Spleen (tissue), 7 donors: Measurements from ENCODE around the gene HYAL1.

ENCODE experiments used
- POLR2AphosphoS5 ChIP-seq, 3 donors: sonication (generic); formaldehyde crosslinking; IDR thresholded peaks; one replicate each; pipeline ENCODE4 v1.5.1; 2017; ENCODE audit warnings: antibody characterized with exemption in 3 of 3
- TF ChIP-seq, protein P1 (sequence below), 11 experiments: fragments of 200-600 bp in 7 of 11; fragments of 450-650 bp in 4 of 11; sonication (generic) in 4 of 11; IDR thresholded peaks in 8 of 11; conservative IDR thresholded peaks in 3 of 11; 1 replicate in 7 of 11; 2 replicates in 4 of 11; pipeline versions ENCODE4 v1.4.0 to v1.8.0; 2016 to 2021; ENCODE audit warnings: antibody characterized with exemption in 11 of 11, inconsistent platforms in 4 of 11, mild to moderate bottlenecking in 1 of 11
- donor health status: DM: no; HTN: no; CAD: no; lungs with moderate emphysema.
- donor health status: DM: no; HTN: no; CAD: no.
- donor health status: DM: no; HTN: no; CAD: no.

DNA sequence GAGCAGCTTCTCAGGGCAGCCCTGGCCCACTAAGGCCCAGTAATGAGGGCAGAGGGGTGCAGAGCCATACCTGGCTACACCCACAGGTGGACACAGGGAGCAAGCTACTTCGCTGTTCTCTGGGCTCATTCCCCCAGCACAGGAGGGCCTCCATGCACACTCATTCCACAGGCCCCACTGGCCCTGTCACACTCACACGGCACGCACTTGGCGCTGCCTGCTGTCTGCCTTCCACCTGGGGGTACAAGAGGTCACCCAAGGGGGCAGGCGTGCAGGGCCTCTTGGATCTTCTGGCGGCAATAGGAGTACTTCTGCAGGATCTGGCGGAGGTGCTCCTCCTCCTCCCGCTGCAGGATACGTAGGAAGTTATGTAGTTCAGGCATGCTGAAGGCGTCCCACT is 27.0 kb upstream of the HYAL1 start:
- TF ChIP-seq, protein P1, sequence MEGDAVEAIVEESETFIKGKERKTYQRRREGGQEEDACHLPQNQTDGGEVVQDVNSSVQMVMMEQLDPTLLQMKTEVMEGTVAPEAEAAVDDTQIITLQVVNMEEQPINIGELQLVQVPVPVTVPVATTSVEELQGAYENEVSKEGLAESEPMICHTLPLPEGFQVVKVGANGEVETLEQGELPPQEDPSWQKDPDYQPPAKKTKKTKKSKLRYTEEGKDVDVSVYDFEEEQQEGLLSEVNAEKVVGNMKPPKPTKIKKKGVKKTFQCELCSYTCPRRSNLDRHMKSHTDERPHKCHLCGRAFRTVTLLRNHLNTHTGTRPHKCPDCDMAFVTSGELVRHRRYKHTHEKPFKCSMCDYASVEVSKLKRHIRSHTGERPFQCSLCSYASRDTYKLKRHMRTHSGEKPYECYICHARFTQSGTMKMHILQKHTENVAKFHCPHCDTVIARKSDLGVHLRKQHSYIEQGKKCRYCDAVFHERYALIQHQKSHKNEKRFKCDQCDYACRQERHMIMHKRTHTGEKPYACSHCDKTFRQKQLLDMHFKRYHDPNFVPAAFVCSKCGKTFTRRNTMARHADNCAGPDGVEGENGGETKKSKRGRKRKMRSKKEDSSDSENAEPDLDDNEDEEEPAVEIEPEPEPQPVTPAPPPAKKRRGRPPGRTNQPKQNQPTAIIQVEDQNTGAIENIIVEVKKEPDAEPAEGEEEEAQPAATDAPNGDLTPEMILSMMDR (IDR thresholded peaks at IDR 0.05 in 8 of 11, conservative IDR thresholded peaks at IDR 0.05 in 3 of 11): no peak
- TF ChIP-seq POLR2AphosphoS5 (IDR thresholded peaks at IDR 0.05): peak in 2 of 3 donors; percentile 43 to 61
